Measurements from ENCODE around the gene DNAH3.
"Not testable (repeated sequence)": the region's sequence is repeated elsewhere in the genome, so short reads cannot be mapped to it uniquely, and the experiment has no call there.

DNAH3 gene

DNA sequence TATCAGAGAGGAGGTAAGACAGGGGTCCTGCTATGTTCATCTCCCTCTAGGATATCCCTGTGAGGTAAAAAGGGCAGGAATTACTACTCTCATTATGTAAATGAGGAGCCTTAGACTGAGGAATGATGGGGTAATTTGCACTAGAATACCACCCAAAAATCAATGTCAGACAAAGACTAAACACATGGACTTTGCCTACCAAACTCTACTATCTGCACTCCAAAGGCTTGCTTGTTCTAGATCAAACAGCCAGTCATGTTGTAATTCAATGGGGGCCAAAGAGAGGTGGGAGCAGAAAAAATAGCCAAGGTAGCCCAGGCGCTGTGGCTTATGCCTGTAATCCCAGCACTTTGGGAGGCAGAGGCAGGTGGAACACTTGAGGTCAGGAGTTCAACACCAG lies 129.3 kb downstream of the DNAH3 start:
- in situ Hi-C loops (cut with HindIII; ENCODE audit: low sequenced_read_pairs), result no loop called here

DNA sequence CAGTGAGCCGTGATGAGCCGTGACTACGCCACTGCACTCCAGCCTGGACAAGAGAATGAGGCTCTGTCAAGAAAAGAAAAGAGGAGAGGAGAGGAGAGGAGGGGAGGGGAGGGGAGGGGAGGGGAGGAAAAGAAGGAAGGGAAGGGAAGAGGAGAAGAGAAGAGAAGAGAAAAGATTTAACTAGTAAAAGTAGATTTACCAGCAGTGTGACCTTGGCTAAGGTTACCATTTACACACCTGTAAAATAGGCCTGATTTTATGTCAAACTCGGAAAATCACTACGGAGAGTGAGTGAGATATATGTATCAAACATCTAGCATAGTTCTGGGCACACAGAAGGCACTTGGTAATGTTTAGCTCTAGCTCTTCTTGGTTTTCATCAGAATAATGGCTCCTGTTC lies 140.8 kb downstream of the DNAH3 start:
- in situ Hi-C loops (cut with HindIII; ENCODE audit: low sequenced_read_pairs), result no loop called here

DNA sequence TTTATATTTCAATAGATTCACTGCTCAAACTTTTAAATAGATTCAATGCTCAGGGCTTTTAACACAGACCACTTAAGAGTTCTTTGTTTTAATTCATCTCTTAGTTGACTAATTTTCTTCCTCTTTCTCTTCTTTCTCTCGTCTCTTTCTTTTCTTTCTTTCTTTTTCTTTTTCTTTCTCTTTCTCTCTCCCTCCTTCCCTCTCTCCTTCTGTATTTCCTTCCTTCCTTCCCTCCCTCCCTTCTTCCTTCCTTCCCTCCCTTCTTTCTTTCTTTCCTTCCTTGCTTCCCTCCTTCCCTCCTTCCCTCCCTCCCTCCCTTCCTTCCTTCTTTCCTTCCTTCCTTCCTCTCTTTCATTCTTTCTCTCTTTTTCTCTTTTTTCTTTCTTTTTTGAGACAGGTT lies 145.6 kb downstream of the DNAH3 start:
- in situ Hi-C loops (cut with HindIII; ENCODE audit: low sequenced_read_pairs), result no loop called here

DNA sequence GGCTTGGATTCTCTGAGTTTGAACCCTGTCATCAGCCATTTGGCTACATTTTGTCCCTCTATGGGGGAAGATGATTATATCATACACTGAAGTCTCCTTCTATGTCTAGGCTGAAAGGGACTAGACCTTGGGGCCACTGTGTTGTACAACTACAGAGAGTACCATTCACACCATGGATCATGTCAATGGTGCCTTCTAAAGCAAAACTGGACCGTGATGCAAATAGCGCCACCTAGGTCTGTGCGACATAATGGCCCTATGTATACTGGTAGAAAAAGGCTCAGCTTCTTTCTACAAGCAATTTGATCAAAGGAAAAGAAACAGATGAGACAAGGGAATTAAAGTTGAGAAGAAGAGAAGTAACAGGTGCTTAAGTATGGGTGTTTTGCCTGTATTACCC lies 149.4 kb downstream of the DNAH3 start:
- in situ Hi-C loops (cut with HindIII; ENCODE audit: low sequenced_read_pairs), result no loop called here

DNA sequence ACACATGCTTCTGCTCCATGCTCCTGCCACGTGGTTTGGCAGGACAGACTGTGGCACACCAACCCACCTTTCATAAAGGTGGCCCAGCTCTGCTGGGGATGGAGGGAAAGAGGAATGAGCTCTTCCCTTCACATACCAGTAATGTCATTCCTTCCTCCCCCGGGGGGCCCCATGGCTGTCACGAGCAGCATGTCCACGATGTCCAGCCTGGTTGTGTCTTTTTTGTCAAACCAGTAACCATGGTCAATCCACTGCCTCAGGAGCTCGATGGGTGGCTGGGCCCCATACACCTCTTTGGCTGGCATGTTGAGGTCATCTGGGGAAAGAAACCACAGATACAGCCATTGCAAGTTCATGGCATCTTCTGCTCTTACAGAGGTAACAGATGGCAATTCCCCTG lies 153.5 kb downstream of the DNAH3 start:
- in situ Hi-C loops (cut with HindIII; ENCODE audit: low sequenced_read_pairs), result no loop called here

DNA sequence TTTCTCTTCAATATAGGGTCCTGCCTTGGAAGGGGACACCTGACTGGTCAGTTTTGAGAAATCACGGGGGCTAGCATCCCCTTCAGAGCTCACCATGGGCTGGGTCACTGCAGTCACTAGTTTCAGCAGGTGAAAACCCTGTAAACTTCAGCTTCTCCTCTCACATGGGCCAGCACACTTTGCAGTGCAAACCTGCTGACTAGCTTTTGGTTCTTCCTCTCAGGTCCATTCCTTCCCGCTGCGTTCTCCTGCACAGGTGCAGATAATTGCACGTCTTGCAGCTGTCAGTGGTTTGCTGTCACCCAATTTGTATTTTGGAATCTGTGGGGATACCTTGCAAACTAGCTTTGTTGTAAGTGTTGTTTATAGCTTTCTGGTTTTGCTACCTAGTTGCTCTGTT lies 154.9 kb downstream of the DNAH3 start:
- in situ Hi-C loops (cut with HindIII; ENCODE audit: low sequenced_read_pairs), result no loop called here

DNA sequence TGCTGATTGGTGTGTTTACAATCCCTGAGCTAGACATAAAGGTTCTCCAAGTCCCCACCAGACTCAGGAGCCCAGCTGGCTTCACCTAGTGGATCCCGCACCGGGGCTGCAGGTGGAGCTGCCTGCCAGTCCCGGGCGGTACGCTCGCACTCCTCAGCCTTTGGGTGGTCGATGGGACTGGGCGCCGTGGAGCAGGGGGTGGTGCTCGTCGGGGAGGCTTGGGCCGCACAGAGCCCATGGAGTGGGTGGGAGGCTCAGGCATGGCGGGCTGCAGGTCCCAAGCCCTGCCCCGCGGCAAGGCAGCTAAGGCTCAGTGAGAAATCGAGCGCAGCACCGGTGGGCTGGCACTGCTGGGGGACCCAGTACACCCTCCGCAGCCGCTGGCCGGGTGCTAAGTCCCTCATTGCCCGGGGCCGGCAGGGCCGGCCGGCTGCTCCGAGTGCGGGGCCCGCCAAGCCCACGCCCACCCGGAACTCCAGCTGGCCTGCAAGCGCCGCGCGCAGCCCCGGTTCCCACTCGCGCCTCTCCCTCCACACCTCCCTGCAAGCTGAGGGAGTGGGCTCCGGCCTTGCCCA lies 161.1 kb downstream of the DNAH3 start:
- in situ Hi-C loops (cut with HindIII; ENCODE audit: low sequenced_read_pairs), result not testable (repeated sequence)

DNA sequence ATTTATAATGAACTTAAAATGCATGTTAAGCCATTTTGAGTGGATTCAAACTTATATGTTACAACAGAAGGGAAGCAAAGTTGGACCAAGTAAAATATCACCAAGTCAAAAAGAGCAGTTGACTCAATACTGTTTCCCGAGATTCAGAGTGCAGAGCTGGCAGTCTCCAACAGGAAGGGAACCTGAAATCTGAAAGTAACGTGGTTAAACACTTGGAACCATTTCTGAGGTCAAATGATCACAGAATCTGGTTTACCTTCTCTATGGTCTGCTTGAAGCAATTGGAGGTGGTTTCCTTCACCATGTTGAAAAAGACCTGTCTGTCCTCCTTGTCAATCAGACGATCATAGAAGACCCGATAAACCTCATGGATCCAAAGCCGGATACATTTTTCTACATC lies 163.6 kb downstream of the DNAH3 start:
- in situ Hi-C loops (cut with HindIII; ENCODE audit: low sequenced_read_pairs), result no loop called here

DNA sequence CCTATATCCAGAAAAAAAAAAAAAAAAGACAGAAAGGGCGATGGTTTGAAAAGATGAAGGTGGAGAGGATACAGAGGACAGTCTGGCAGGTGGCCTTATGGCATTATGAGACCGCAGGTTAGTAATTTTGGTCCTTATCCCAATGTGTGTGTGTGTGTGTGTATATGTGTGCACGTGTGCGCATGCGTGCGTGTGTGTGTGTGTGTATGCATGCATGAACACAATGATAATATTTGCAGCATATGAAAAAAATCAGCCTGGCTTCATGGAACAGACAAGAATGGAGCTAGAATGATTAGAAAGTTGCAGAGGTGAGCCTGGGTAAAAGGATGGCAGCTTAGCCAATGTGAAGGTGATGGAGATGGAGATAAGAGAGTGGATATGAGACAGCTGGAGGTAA lies 166.6 kb downstream of the DNAH3 start:
- in situ Hi-C loops (cut with HindIII; ENCODE audit: low sequenced_read_pairs), result no loop called here

DNA sequence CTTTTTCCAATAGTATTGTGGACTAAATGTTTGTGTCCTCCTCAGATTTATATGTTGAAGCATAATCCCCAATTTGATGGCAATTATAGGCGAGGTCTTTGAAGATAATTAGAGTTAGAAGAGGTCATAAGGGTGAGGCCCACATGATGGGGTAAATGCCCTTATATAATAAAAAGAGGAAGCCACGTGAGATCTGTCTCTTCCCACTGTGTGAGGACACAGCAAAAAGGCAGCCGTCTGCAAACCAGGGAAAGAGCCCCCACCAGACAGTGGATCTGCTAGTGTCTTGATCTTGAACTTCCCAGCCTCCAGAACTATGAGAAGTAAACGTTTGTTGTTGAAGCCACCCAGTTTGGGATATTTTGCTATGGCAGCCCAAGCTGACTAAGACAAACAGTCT lies 174.1 kb downstream of the DNAH3 start:
- in situ Hi-C loops (cut with HindIII; ENCODE audit: low sequenced_read_pairs), result no loop called here

DNA sequence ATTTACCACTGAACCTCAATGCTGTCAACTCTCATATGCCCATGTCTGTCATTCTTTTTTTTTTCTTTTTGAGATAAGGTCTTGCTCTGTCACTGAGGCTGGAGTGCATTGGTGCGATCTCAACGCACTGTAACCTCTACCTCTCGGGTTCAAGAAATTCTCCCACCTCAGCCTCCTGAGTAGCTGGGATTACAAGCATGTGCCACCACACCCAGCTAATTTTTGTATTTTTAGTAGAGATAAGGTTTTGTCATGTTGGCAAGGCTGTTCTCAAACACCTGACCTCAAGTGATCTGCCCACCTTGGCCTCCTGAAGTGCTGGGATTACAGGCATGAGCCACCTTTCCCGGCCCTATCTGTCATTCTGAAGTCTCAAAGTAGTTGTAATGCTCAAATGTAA lies 177.4 kb downstream of the DNAH3 start:
- in situ Hi-C loops (cut with HindIII; ENCODE audit: low sequenced_read_pairs), result not testable (repeated sequence)

DNA sequence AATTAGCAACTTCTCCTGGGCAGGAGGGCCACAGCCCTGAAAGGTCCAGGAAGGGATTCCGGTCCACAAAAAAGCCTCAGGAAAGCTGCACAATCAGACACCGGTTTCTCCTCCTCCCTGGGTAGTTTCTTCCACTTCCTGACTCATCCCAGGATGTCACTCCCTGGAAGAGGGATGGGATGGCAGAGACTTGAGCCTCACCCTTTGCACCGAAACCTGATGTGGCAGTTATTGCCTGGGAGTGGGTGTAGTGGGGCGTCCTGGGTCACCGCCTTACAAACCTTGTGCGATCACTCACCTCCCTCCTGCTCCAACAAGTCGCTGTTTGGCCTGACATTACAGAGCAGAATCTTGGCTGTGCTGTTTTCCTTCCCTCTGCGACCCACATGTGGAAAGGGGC lies 179.2 kb downstream of the DNAH3 start:
- in situ Hi-C loops (cut with HindIII; ENCODE audit: low sequenced_read_pairs), result no loop called here

DNA sequence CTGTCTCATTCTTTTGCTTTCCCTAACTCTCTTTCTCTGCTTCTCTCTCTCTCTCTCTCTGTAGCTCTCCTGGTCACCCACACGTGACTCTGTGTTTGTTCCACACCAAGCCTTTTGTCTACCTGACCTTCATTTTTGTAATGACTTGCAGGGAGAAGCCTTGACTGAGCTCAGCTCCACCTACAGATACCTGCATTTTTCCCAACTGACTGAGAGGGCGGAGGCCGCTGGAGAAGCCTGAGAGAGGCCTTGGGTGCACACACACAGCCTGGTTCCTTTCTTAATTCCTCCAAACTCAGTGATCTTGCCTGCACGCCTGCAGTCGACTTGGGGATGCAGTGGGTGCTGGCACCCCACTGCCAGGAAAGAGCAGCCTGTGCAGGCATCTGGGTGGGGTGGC lies 181.3 kb downstream of the DNAH3 start:
- in situ Hi-C loops (cut with HindIII; ENCODE audit: low sequenced_read_pairs), result no loop called here

DNA sequence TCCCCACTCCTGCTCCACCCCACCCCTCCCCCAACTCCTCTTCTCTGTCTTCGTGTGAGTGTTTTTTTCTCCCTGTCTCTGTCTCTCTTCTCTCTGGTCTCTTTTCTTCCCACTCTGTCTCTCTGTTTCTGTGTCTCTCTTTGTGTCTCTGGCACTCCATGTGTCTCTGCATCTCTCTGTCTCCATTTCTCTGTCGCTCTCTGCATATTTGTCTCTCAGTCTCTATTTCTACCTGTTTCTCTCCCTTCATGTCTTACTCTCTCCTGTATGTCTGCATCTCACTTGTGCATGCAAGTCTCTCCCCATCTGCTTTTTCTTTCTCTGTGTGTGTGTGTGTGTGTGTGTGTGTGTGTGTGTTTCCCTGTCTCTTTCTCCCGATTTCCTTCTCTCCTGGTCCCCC lies 181.9 kb downstream of the DNAH3 start:
- in situ Hi-C loops (cut with HindIII; ENCODE audit: low sequenced_read_pairs), result no loop called here

DNA sequence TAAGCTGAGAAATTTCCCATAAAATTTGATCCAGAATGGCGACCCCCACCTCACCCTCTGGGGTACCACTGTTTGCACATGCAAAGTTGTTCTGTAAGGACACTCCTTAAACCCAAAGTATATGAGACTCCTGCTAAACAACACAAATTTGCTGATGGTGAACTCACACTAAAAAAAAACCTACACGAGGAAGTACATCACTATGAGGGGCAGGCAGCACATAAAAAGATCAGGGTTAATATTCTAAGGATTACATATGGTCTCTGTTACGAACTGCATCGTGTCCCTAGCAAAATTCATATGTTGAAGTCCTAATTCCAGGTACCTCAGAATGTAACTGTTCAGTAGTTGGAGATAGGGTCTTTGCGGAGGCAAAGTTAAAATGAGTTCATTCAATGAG lies 189.7 kb downstream of the DNAH3 start:
- in situ Hi-C loops (cut with HindIII; ENCODE audit: low sequenced_read_pairs), result no loop called here

DNA sequence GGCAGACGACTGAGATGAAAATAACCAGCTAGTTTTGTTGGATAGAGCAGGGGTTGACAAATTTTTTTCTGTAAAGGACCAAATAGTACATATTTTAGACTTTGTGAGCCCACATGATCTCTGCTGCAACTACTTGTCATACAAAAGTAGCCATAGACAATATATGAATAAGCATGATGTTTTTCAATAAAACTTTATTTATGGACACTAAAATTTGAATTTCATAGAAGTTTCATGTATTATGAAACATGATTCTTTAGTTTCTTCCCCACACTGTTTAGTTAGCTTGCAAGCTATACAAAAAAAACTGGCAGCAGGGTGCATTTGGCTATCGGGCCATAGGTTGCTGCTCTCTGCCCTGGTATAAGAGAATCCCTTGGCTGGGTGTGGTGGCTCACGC lies 193.5 kb downstream of the DNAH3 start:
- in situ Hi-C loops (cut with HindIII; ENCODE audit: low sequenced_read_pairs), result no loop called here

DNA sequence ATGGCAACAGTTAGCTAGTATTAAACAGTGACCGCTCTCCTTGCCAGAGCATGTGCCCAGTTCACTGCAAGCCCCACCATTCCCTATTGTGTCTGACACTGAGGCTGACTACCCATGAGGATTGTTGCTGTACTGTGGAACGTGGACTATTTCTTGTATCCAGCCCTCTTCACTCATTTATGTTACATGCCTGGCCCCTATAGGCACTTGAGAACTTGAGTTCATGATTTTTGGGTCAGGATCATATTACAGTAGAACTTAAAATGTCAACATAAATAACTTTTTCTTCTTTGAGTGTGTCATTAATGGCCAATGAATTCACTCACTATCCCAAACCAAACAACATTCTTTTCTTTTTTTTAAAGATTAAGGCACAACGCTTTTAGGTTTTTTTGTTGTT lies 194.3 kb downstream of the DNAH3 start:
- in situ Hi-C loops (cut with HindIII; ENCODE audit: low sequenced_read_pairs), result no loop called here

DNA sequence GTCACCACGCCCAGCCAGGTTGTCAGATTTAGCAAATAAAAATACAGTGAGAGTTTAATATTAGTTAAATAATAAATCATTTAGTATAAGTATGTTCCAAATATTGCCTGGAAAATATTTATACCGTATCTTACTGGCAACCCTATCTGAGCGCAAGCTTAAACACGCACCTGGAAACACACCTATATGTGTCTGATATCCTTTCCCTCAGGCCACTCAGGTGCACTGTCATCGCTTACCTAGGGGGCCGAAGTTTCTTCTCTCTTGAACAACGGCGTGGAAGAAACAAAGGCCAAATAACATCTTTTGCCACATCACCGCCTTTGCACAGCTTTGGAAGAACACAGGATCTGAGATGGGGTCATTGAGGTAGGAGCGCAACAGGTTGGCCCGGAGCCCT lies 196.1 kb downstream of the DNAH3 start:
- in situ Hi-C loops (cut with HindIII; ENCODE audit: low sequenced_read_pairs), result no loop called here

DNA sequence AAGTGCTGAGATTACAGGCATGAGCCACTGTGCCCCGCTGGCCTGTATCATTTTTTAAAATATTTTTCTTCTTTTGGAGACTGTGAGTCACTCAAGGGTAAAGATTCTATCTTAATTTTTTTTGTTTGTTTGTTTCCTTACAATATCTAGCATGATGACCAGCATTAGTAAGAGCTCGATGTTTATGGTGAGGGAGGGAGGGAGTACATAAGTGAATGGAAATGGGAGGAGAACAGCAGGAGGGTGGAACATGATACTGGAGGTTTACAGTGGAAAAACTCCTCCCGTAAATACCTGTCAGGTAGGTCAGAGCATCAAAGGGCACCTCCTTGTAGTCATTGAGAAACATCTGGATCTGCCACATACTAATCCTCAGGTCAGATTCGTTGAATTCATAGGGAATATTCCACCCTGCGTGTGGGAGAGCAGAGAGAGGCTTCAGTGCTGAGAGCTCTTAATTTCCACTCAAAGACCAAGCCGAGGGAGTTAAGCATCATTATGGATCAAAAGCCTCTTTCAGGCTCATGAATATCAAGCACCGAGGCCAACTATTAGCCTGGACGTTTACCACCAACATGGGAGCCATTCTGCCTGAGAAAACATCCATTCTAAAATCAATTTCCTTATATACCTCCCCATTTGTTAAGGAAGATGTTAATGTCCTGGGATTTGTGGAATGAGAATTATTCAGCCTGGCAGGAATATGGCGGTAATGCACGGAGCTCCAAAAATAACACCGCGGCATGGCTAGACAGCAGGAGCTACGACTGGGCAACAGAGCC lies 198.3 kb downstream of the DNAH3 start:
- in situ Hi-C loops (cut with HindIII; ENCODE audit: low sequenced_read_pairs), result no loop called here

DNA sequence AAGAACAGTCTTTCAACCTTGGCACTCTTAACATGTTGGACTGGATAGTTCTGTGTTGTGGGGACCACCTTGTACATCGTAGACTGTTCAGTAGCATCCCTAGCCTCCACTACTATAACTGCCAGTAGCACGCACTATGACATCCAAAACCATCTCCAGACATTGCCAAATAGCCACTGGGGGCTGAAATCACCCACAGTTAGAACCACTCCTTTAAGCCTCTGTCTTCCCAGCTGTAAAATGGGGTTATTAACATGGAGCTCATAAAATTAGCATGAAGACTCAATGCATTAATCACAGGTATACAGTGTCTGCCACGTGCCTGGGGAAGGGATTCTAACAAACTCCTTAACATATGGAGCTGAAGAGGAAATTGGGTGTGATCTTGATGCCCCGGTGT lies 200.4 kb downstream of the DNAH3 start:
- in situ Hi-C loops (cut with HindIII; ENCODE audit: low sequenced_read_pairs), result no loop called here

DNA sequence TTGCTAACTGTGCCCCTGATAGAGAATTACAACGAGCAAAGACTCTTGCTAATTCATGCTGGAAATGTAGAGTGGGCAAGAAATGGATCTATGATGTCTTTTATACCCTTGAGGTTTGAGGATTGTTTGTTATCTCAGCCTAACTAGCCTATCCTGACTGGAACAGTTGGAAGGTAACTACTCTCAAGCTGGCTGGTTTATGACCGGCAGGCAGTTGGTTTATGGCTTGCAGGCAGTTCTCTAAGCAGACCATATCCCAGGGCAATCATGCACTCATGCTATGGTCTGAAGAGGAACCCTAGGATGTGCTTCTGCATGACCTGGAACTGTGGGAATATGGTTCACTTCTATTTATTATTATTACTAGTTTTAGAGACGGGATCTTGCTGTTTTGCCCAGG lies 201.0 kb downstream of the DNAH3 start:
- in situ Hi-C loops (cut with HindIII; ENCODE audit: low sequenced_read_pairs), result no loop called here

DNA sequence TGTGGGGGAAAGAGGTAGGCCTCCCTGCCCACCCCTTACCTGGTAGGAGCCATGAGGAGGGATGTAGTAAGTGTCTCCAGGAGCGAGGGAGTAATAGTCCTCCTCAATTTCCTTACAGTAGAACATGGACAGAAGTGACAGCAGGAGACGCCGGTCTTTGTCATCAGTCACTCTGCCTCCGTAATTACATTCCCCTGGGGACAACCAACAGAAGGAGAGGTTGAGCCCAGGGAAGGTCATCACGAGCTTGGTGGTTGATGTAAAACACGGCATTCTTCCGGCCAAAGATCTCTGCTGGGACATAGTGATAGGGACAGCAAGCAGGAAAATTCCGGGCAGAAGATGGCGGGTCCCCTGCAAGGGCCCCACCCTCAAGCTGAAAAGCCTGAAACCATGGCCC lies 202.2 kb downstream of the DNAH3 start:
- in situ Hi-C loops (cut with HindIII; ENCODE audit: low sequenced_read_pairs), result no loop called here

DNA sequence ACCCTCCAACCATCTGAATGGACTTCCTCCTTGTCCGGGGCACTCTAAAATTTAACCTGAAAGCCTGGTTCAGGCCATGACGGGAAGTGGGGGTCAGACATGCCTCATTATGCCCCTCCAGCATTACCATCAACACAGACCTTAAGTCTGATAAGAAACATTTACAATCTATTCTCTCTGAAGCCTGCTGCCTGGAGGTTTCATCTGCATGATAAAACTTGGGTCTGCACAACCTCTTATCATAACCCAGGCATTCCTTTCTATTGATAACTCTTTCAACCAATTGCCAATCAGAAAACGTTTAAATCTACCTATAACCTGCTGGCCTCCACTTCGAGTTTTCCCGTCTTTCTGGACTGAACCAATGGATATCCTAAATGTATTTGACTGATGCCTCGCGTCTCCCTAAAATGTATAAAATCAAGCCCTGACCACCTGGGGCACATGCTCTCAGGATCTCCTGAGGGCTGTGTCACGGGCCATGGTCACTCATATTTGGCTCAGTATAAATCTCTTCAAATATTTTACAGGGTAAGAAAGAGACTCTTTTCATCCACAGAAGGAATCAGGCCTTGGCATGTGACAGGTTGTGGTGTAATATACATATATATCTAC lies 204.5 kb downstream of the DNAH3 start:
- in situ Hi-C loops (cut with HindIII; ENCODE audit: low sequenced_read_pairs), result no loop called here
